Liver (tissue), 9 donors: ENCODE data around the gene SBF2. TPM values are rescaled to one million over a fixed set of nuclear protein-coding genes. Genes with fewer than 3 reads are reported as not detected.

Experiments
- DNase-seq: peaks from one replicate; pipeline ENCODE4 v3.0.0-alpha.2; 2017; ENCODE audit warnings: low spot score
- H3K27ac ChIP-seq, 2 donors: one replicate each; pipeline ENCODE4 v1.7.0; 2013; ENCODE audit warnings: inconsistent platforms in 2 of 2, low read length in 2 of 2, control low read depth in 1 of 2, low read depth in 1 of 2, mild to moderate bottlenecking in 1 of 2
- H3K27me3 ChIP-seq, 4 donors: one replicate each; pipeline versions ENCODE4 v1.6.1 to v1.7.0; 2013; ENCODE audit warnings: low read length in 3 of 4, inconsistent platforms in 1 of 4, mild to moderate bottlenecking in 1 of 4, moderate library complexity in 1 of 4; ENCODE audit not compliant: control insufficient read depth in 4 of 4, insufficient read depth in 4 of 4
- H3K36me3 ChIP-seq, 4 donors: one replicate each; pipeline versions ENCODE4 v1.6.1 to v1.7.0; 2013; ENCODE audit warnings: low read length in 3 of 4, mild to moderate bottlenecking in 3 of 4, low read depth in 1 of 4, moderate library complexity in 1 of 4; ENCODE audit not compliant: control insufficient read depth in 4 of 4, insufficient read depth in 3 of 4
- H3K4me1 ChIP-seq, 4 donors: one replicate each; pipeline versions ENCODE4 v1.6.1 to v1.7.0; 2013; ENCODE audit warnings: low read length in 3 of 4, mild to moderate bottlenecking in 3 of 4, moderate library complexity in 1 of 4; ENCODE audit not compliant: control insufficient read depth in 4 of 4, insufficient read depth in 4 of 4
- H3K4me3 ChIP-seq, 3 donors: one replicate each; pipeline versions ENCODE4 v1.6.1 to v1.7.0; 2013; ENCODE audit warnings: low read length in 3 of 3, control low read depth in 1 of 3, low read depth in 1 of 3, mild to moderate bottlenecking in 1 of 3
- H3K9ac ChIP-seq, 2 donors: one replicate each; pipeline ENCODE4 v1.7.0; 2013; ENCODE audit warnings: low read length in 2 of 2, mild to moderate bottlenecking in 2 of 2, moderate library complexity in 2 of 2, control low read depth in 1 of 2, low read depth in 1 of 2
- H3K9me3 ChIP-seq, 4 donors: one replicate each; pipeline versions ENCODE4 v1.6.1 to v1.7.0; 2013; ENCODE audit warnings: low read length in 3 of 4; ENCODE audit not compliant: control insufficient read depth in 4 of 4
- FOXA2 ChIP-seq: IDR thresholded peaks from 2 replicates; pipeline ENCODE4 v1.6.1; 2016; ENCODE audit warnings: antibody characterized with exemption
- HNF4A ChIP-seq, 2 donors: conservative IDR thresholded peaks; 2 replicates each; pipeline ENCODE4 v1.6.1; 2016; ENCODE audit warnings: antibody characterized with exemption in 2 of 2, mild to moderate bottlenecking in 2 of 2
- HNF4G ChIP-seq: IDR thresholded peaks from 2 replicates; pipeline ENCODE4 v1.6.1; 2016; ENCODE audit warnings: antibody characterized with exemption
- RXRA ChIP-seq, 2 donors: IDR thresholded peaks; 2 replicates each; pipeline ENCODE4 v1.6.1; 2017 to 2018; ENCODE audit warnings: antibody characterized with exemption in 2 of 2, mild to moderate bottlenecking in 1 of 2
- TAF1 ChIP-seq: conservative IDR thresholded peaks from 2 replicates; pipeline ENCODE4 v1.6.1; 2016; ENCODE audit warnings: antibody characterized with exemption, mild to moderate bottlenecking
- YY1 ChIP-seq: IDR thresholded peaks from 2 replicates; pipeline ENCODE4 v1.6.1; 2016; ENCODE audit warnings: antibody characterized with exemption, mild to moderate bottlenecking
- WGBS: extraction: QIAGEN DNeasy Blood & Tissue Kit; methylation state at CpG from one replicate; pipeline ENCODE4 v1.1.7; 2013; 5-methylcytosine and 5-hydroxymethylcytosine counted together
- polyA plus RNA-seq, 2 donors: library from polyadenylated mRNA; stranded (reverse) in 1 of 2; unstranded in 1 of 2; fragments of 200-250 nt in 1 of 2; fragments of >200 nt in 1 of 2; fragmentation: Nextera tagmentation in 1 of 2; extraction: Ambion mirVana in 1 of 2; gene quantifications; one replicate each; pipeline versions ENCODE4 v1.2.1 to v1.2.3, GENCODE V29; 2013 to 2015
- total RNA-seq, 2 donors: library from RNA; depleted of rRNA; stranded (reverse); fragments of >200 nt; gene quantifications; one replicate each; pipeline ENCODE4 v1.2.3, GENCODE V29; 2014
- TF ChIP-seq, protein P1 (sequence below): IDR thresholded peaks from 2 replicates; pipeline ENCODE4 v1.6.1; 2016; ENCODE audit warnings: antibody characterized with exemption, mild to moderate bottlenecking
- TF ChIP-seq, protein P2 (sequence below): fragments of 150-350 bp; IDR thresholded peaks from 2 replicates; pipeline ENCODE4 v1.5.1; 2017; ENCODE audit warnings: improper control_type of control experiment, low read depth, low read length; ENCODE audit not compliant: missing input control
- TF ChIP-seq, protein P3 (sequence below): IDR thresholded peaks from 2 replicates; pipeline ENCODE4 v1.6.1; 2016; ENCODE audit warnings: antibody characterized with exemption
- TF ChIP-seq, protein P4 (sequence below): IDR thresholded peaks from 2 replicates; pipeline ENCODE4 v1.6.1; 2016; ENCODE audit warnings: antibody characterized with exemption
- TF ChIP-seq, protein P5 (sequence below): IDR thresholded peaks from 2 replicates; pipeline ENCODE4 v1.6.1; 2016; ENCODE audit warnings: antibody characterized with exemption
- donor health status: healthy.
- donor health status: healthy.
- donor health status: healthy.
- donor health status: healthy.
- donor health status: healthy.

Gene SBF2
- total and polyA plus RNA-seq, 4 donors: 7.5 to 31.3 (median 14.7) TPM

DNA sequence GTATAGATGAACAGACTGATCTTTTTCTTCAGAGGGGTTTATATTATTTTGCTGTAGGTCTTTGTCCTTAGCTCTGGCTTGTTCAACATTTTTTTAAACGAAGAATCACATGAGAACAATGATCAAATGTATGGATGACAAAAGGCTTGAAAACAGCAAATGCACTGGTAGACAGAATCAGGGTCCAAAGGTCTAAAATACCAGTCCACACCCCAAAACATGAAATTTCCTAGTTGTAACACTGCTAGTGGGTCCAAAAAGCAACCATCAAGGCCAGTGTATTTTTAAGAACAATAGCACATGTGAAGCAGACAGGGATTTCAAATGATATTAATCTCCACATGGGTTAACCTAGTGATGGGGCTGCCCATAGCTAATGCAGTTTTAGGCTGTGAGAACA lies 468.1 kb downstream of the SBF2 start (continued):
- TF ChIP-seq, protein P1, sequence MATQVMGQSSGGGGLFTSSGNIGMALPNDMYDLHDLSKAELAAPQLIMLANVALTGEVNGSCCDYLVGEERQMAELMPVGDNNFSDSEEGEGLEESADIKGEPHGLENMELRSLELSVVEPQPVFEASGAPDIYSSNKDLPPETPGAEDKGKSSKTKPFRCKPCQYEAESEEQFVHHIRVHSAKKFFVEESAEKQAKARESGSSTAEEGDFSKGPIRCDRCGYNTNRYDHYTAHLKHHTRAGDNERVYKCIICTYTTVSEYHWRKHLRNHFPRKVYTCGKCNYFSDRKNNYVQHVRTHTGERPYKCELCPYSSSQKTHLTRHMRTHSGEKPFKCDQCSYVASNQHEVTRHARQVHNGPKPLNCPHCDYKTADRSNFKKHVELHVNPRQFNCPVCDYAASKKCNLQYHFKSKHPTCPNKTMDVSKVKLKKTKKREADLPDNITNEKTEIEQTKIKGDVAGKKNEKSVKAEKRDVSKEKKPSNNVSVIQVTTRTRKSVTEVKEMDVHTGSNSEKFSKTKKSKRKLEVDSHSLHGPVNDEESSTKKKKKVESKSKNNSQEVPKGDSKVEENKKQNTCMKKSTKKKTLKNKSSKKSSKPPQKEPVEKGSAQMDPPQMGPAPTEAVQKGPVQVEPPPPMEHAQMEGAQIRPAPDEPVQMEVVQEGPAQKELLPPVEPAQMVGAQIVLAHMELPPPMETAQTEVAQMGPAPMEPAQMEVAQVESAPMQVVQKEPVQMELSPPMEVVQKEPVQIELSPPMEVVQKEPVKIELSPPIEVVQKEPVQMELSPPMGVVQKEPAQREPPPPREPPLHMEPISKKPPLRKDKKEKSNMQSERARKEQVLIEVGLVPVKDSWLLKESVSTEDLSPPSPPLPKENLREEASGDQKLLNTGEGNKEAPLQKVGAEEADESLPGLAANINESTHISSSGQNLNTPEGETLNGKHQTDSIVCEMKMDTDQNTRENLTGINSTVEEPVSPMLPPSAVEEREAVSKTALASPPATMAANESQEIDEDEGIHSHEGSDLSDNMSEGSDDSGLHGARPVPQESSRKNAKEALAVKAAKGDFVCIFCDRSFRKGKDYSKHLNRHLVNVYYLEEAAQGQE: no peak
- TF ChIP-seq, protein P2, sequence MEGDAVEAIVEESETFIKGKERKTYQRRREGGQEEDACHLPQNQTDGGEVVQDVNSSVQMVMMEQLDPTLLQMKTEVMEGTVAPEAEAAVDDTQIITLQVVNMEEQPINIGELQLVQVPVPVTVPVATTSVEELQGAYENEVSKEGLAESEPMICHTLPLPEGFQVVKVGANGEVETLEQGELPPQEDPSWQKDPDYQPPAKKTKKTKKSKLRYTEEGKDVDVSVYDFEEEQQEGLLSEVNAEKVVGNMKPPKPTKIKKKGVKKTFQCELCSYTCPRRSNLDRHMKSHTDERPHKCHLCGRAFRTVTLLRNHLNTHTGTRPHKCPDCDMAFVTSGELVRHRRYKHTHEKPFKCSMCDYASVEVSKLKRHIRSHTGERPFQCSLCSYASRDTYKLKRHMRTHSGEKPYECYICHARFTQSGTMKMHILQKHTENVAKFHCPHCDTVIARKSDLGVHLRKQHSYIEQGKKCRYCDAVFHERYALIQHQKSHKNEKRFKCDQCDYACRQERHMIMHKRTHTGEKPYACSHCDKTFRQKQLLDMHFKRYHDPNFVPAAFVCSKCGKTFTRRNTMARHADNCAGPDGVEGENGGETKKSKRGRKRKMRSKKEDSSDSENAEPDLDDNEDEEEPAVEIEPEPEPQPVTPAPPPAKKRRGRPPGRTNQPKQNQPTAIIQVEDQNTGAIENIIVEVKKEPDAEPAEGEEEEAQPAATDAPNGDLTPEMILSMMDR: no peak
- no peak for TF ChIP-seq HNF4G
- TF ChIP-seq, protein P3, sequence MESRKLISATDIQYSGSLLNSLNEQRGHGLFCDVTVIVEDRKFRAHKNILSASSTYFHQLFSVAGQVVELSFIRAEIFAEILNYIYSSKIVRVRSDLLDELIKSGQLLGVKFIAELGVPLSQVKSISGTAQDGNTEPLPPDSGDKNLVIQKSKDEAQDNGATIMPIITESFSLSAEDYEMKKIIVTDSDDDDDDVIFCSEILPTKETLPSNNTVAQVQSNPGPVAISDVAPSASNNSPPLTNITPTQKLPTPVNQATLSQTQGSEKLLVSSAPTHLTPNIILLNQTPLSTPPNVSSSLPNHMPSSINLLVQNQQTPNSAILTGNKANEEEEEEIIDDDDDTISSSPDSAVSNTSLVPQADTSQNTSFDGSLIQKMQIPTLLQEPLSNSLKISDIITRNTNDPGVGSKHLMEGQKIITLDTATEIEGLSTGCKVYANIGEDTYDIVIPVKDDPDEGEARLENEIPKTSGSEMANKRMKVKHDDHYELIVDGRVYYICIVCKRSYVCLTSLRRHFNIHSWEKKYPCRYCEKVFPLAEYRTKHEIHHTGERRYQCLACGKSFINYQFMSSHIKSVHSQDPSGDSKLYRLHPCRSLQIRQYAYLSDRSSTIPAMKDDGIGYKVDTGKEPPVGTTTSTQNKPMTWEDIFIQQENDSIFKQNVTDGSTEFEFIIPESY: no peak
- TF ChIP-seq FOXA2: no peak
- TF ChIP-seq TAF1: no peak
- TF ChIP-seq, protein P4, sequence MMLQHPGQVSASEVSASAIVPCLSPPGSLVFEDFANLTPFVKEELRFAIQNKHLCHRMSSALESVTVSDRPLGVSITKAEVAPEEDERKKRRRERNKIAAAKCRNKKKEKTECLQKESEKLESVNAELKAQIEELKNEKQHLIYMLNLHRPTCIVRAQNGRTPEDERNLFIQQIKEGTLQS: no peak
- TF ChIP-seq YY1: no peak

DNA sequence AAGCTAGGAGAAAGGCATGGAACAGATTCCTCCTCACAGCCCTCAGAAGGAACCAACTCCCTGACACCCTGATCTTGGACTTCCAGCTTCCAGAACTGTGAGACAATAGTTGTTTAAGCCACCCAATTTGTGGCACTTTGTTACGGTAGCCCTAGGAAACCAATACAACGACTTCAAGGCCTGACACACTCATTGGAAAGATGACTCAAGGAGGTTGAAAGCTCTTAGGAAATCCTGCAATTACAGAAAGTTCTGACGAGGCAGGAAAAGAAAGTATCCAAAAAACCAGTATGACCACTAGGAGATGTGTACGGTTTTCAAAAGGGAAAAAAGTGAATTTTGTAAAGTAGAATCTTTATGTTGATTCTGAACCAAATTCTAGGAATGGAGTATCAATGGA lies 468.7 kb downstream of the SBF2 start:
- no peaks in the 10 kb centered on the region for H3K27me3 ChIP-seq
- peaks cover 0 to 4% (median under 1%) of the 10 kb centered on the region in 4 donors for H3K36me3 ChIP-seq
- H3K4me3 ChIP-seq: no peak overlapping the region
- H3K4me1 ChIP-seq: no peaks in the 10 kb centered on the region
- TF ChIP-seq RXRA (IDR thresholded peaks at IDR 0.05) (no peak), HNF4A (conservative IDR thresholded peaks at IDR 0.05) (no peak)
- TF ChIP-seq, protein P1: no peak
- TF ChIP-seq, protein P4: no peak
- TF ChIP-seq, protein P2: no peak
- TF ChIP-seq, protein P5, sequence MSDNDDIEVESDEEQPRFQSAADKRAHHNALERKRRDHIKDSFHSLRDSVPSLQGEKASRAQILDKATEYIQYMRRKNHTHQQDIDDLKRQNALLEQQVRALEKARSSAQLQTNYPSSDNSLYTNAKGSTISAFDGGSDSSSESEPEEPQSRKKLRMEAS: no peak
- H3K9ac ChIP-seq: no peak overlapping the region
- H3K9me3 ChIP-seq: no peaks in the 10 kb centered on the region
- no peak for DNase-seq
- H3K27ac ChIP-seq: no peak overlapping the region
- WGBS: 92% methylated on average over 4 of the region's 4 CpGs
